ENCODE measurements around the gene GRK1.

GRCh38 chr13:113754242-113754641 lies 87.2 kb downstream of the GRK1 start:
- TF ChIP-seq POLR2A (IDR thresholded peaks at IDR 0.05) (no peak), CTCF (IDR thresholded peaks at IDR 0.05) (no peak)
